ENCODE data around the gene DOCK1. TPM values are rescaled to one million over a fixed set of nuclear protein-coding genes. Genes with fewer than 3 reads are reported as not detected.

The DOCK1 gene
- total RNA-seq, 1 donor from 2014 or later = 81.5 TPM

GRCh38 chr10:127168261-127168660 is 263.0 kb downstream of the DOCK1 start:
- DNase-seq (ENCODE audit: low read depth in 2 of 2) = no peak

GRCh38 chr10:127174866-127175265 is 269.6 kb downstream of the DOCK1 start:
- no peak for DNase-seq (ENCODE audit: low read depth in 2 of 2)

- DNase-seq (ENCODE audit: low read depth in 2 of 2) = no peak
Observed at GRCh38 chr10:127175357-127176110, 270.3 kb downstream of the DOCK1 start.

- DNase-seq (ENCODE audit: low read depth in 2 of 2) = no peak
Observed at GRCh38 chr10:127176649-127177048, 271.4 kb downstream of the DOCK1 start.

GRCh38 chr10:127179612-127180250 is 274.5 kb downstream of the DOCK1 start:
- DNase-seq (ENCODE audit: low read depth in 2 of 2) = no peak

GRCh38 chr10:127182161-127182560 is 276.9 kb downstream of the DOCK1 start:
- DNase-seq (ENCODE audit: low read depth in 2 of 2) = no peak

- no peak for DNase-seq (ENCODE audit: low read depth in 2 of 2)
Observed at GRCh38 chr10:127184582-127184981, 279.4 kb downstream of the DOCK1 start.

GRCh38 chr10:127186813-127187212 is 281.6 kb downstream of the DOCK1 start:
- DNase-seq (ENCODE audit: low read depth in 2 of 2) = no peak

GRCh38 chr10:127189226-127189625 is 284.0 kb downstream of the DOCK1 start:
- DNase-seq (ENCODE audit: low read depth in 2 of 2) = no peak

GRCh38 chr10:127190427-127190826 is 285.2 kb downstream of the DOCK1 start:
- no peak for DNase-seq (ENCODE audit: low read depth in 2 of 2)

- DNase-seq (ENCODE audit: low read depth in 2 of 2) = no peak
Observed at GRCh38 chr10:127193125-127193524, 287.9 kb downstream of the DOCK1 start.

GRCh38 chr10:127194111-127194510 is 288.9 kb downstream of the DOCK1 start:
- DNase-seq (ENCODE audit: low read depth in 2 of 2) = no peak

GRCh38 chr10:127194599-127194998 is 289.4 kb downstream of the DOCK1 start:
- no peak for DNase-seq (ENCODE audit: low read depth in 2 of 2)

GRCh38 chr10:127195041-127195506 is 289.8 kb downstream of the DOCK1 start:
- peak; percentile 2 to 5 for DNase-seq (ENCODE audit: low read depth in 2 of 2)

- peak in 1 of 2 donors; percentile 42 for DNase-seq (ENCODE audit: low read depth in 2 of 2)
Observed at GRCh38 chr10:127195571-127196281, 290.5 kb downstream of the DOCK1 start.

GRCh38 chr10:127196282-127197153 is 291.3 kb downstream of the DOCK1 start, which contains the start of gene INSYN2A:
INSYN2A (minus strand) TSS chr10:127196591; CDS start chr10:127176395, 20,196 bp downstream.
- DNase-seq (ENCODE audit: low read depth in 2 of 2) = peak; percentile 41 to 56

- DNase-seq (ENCODE audit: low read depth in 2 of 2) = no peak
Observed at GRCh38 chr10:127197154-127197432, 291.9 kb downstream of the DOCK1 start.

GRCh38 chr10:127198307-127198706 is 293.1 kb downstream of the DOCK1 start:
- peak in 1 of 2 donors; percentile 4 for DNase-seq (ENCODE audit: low read depth in 2 of 2)

- no peak for DNase-seq (ENCODE audit: low read depth in 2 of 2)
Observed at GRCh38 chr10:127198721-127199120, 293.5 kb downstream of the DOCK1 start.

GRCh38 chr10:127200646-127201045 is 295.4 kb downstream of the DOCK1 start:
- DNase-seq (ENCODE audit: low read depth in 2 of 2) = no peak

GRCh38 chr10:127203067-127203466 is 297.8 kb downstream of the DOCK1 start:
- DNase-seq (ENCODE audit: low read depth in 2 of 2) = no peak

Measured in lung microvascular endothelial cell (primary cell).